Measurements from ENCODE around the gene PSMD6. TPM values are rescaled to one million over a fixed set of nuclear protein-coding genes. Genes with fewer than 3 reads are reported as not detected.
A peak's percentile ranks its signal among the peaks of the same experiment; 100 is the strongest.

The PSMD6 gene
- 100 to 1,000 TPM in 4 of 8 experiments, 10 to 100 TPM in 4; 77.9 to 140 (median 105) TPM for total RNA-seq

- ATAC-seq (replicated peaks in 6 of 8) = peak; percentile 90 to 94 (median 92)
- Histone ChIP-seq H3K27ac (peak within 1 kb of the TSS; percentile 77 to 91), H3K4me3 (peak within 1 kb of the TSS; percentile 79 to 95 (median 80)), H3K4me1 (replicated peaks in 1 of 2) (peaks cover 22 to 26% of the 10 kb centered on the region in 2 donors)
- in situ Hi-C loops (cut with MboI; ENCODE audit: low pct_unique_long_range_greater_than_20kb in 2 of 9, low sequenced_read_pairs in 9 of 9, unreplicated experiment in 9 of 9) = loop anchor here in 3 of 9 experiments (10.0 kb wide), 2 partner anchors 371 to 461 kb away; no protein-coding TSS in a partner anchor
- WGBS, 10 experiments = 0 to 75% (median 15%) methylated on average over 1 to 25 of the region's 59 CpGs; no CpG with 5 or more reads in 1 of the 10 experiments
Observed at GRCh38 chr3:64023187-64023860, at the start of gene PSMD6. TSS of gene PSMD6 (minus strand) at chr3:64023494. CDS start at chr3:64023419, 75 bp downstream.

GRCh38 chr3:64072126-64072525 is 48.8 kb upstream of the PSMD6 start:
- H3K27ac ChIP-seq = no peak overlapping the region
- no peak overlapping the region for H3K4me3 ChIP-seq
- 77 to 100% (median 93%) methylated on average over 1 to 2 of the region's 2 CpGs; no CpG with 5 or more reads in 2 of the 10 experiments for WGBS, 10 experiments
- in situ Hi-C loops (cut with MboI; ENCODE audit: low pct_unique_long_range_greater_than_20kb in 2 of 9, low sequenced_read_pairs in 9 of 9, unreplicated experiment in 9 of 9) = no loop called here
- peaks cover 7 to 9% of the 10 kb centered on the region in 2 donors for H3K4me1 ChIP-seq (replicated peaks in 1 of 2)
- peak in 1 of 8 experiments; percentile 35 for ATAC-seq (replicated peaks in 6 of 8)

GRCh38 chr3:64070704-64071103 is 47.4 kb upstream of the PSMD6 start:
- no peak for ATAC-seq (replicated peaks in 6 of 8)
- in situ Hi-C loops (cut with MboI; ENCODE audit: low pct_unique_long_range_greater_than_20kb in 2 of 9, low sequenced_read_pairs in 9 of 9, unreplicated experiment in 9 of 9) = no loop called here
- peaks cover 7 to 9% of the 10 kb centered on the region in 2 donors for H3K4me1 ChIP-seq (replicated peaks in 1 of 2)
- no peak overlapping the region for H3K27ac ChIP-seq
- no peak overlapping the region for H3K4me3 ChIP-seq

GRCh38 chr3:64067506-64068346 is 44.4 kb upstream of the PSMD6 start:
- H3K4me3 ChIP-seq = no peak overlapping the region
- no peak overlapping the region for H3K27ac ChIP-seq
- in situ Hi-C loops (cut with MboI; ENCODE audit: low pct_unique_long_range_greater_than_20kb in 2 of 9, low sequenced_read_pairs in 9 of 9, unreplicated experiment in 9 of 9) = no loop called here
- peak in 2 of 8 experiments; percentile 86 to 88 for ATAC-seq (replicated peaks in 6 of 8)
- peaks cover under 1 to 2% of the 10 kb centered on the region in 2 donors for H3K4me1 ChIP-seq (replicated peaks in 1 of 2)
- 0 to 100% (median 75%) methylated on average over 2 to 9 of the region's 10 CpGs for WGBS, 10 experiments

- in situ Hi-C loops (cut with MboI; ENCODE audit: low pct_unique_long_range_greater_than_20kb in 2 of 9, low sequenced_read_pairs in 9 of 9, unreplicated experiment in 9 of 9) = no loop called here
- WGBS, 10 experiments = 76 to 100% (median 93%) methylated on average over 1 to 2 of the region's 2 CpGs; no CpG with 5 or more reads in 2 of the 10 experiments
- no peak for ATAC-seq (replicated peaks in 6 of 8)
Observed at GRCh38 chr3:64064804-64065203, 41.5 kb upstream of the PSMD6 start.

GRCh38 chr3:64063983-64064438 is 40.7 kb upstream of the PSMD6 start:
- ATAC-seq (replicated peaks in 6 of 8) = no peak
- in situ Hi-C loops (cut with MboI; ENCODE audit: low pct_unique_long_range_greater_than_20kb in 2 of 9, low sequenced_read_pairs in 9 of 9, unreplicated experiment in 9 of 9) = no loop called here
- Histone ChIP-seq H3K27ac (no peak overlapping the region), H3K4me1 (replicated peaks in 1 of 2) (peaks cover 0 to 7% of the 10 kb centered on the region in 2 donors), H3K4me3 (no peak overlapping the region)
- 0 to 100% (median 69%) methylated on average over 1 to 2 of the region's 2 CpGs; no CpG with 5 or more reads in 4 of the 10 experiments for WGBS, 10 experiments

More at GRCh38 chr3:64064804-64065203, 41.5 kb upstream of the PSMD6 start:
- no peak overlapping the region for H3K27ac ChIP-seq
- H3K4me3 ChIP-seq = no peak overlapping the region
- H3K4me1 ChIP-seq (replicated peaks in 1 of 2) = peaks cover 0 to 2% of the 10 kb centered on the region in 2 donors

- H3K4me1 ChIP-seq (replicated peaks in 1 of 2) = peaks cover 4 to 13% of the 10 kb centered on the region in 2 donors
- no peak overlapping the region for H3K27ac ChIP-seq
- 40 to 91% (median 65%) methylated on average over 1 to 5 of the region's 5 CpGs for WGBS, 10 experiments
- no peak overlapping the region for H3K4me3 ChIP-seq
- no peak for ATAC-seq (replicated peaks in 6 of 8)
- in situ Hi-C loops (cut with MboI; ENCODE audit: low pct_unique_long_range_greater_than_20kb in 2 of 9, low sequenced_read_pairs in 9 of 9, unreplicated experiment in 9 of 9) = no loop called here
Observed at GRCh38 chr3:64063207-64063982, 40.1 kb upstream of the PSMD6 start.

- peaks cover 7 to 16% of the 10 kb centered on the region in 2 donors for H3K4me1 ChIP-seq (replicated peaks in 1 of 2)
- 63 to 100% (median 82%) methylated on average over 2 to 5 of the region's 5 CpGs for WGBS, 10 experiments
- H3K27ac ChIP-seq = no peak overlapping the region
- no peak for ATAC-seq (replicated peaks in 6 of 8)
- no peak overlapping the region for H3K4me3 ChIP-seq
- in situ Hi-C loops (cut with MboI; ENCODE audit: low pct_unique_long_range_greater_than_20kb in 2 of 9, low sequenced_read_pairs in 9 of 9, unreplicated experiment in 9 of 9) = no loop called here
Observed at GRCh38 chr3:64061628-64062027, 38.3 kb upstream of the PSMD6 start.

GRCh38 chr3:64059484-64060175 is 36.3 kb upstream of the PSMD6 start:
- Histone ChIP-seq H3K4me3 (no peak overlapping the region), H3K27ac (no peak overlapping the region), H3K4me1 (replicated peaks in 1 of 2) (peaks cover 7 to 16% of the 10 kb centered on the region in 2 donors)
- WGBS, 10 experiments = 73 to 100% (median 98%) methylated on average over 1 to 3 of the region's 3 CpGs; no CpG with 5 or more reads in 2 of the 10 experiments
- no peak for ATAC-seq (replicated peaks in 6 of 8)
- in situ Hi-C loops (cut with MboI; ENCODE audit: low pct_unique_long_range_greater_than_20kb in 2 of 9, low sequenced_read_pairs in 9 of 9, unreplicated experiment in 9 of 9) = no loop called here

GRCh38 chr3:64058566-64058965 is 35.3 kb upstream of the PSMD6 start:
- 14 to 100% (median 50%) methylated on average over 1 to 4 of the region's 4 CpGs; no CpG with 5 or more reads in 1 of the 10 experiments for WGBS, 10 experiments
- H3K4me3 ChIP-seq = no peak overlapping the region

GRCh38 chr3:64057231-64057630 is 33.9 kb upstream of the PSMD6 start:
- in situ Hi-C loops (cut with MboI; ENCODE audit: low pct_unique_long_range_greater_than_20kb in 2 of 9, low sequenced_read_pairs in 9 of 9, unreplicated experiment in 9 of 9) = no loop called here
- H3K4me1 ChIP-seq (replicated peaks in 1 of 2) = peaks cover 20 to 28% of the 10 kb centered on the region in 2 donors
- H3K4me3 ChIP-seq = no peak overlapping the region
- 80 to 100% (median 98%) methylated on average over 1 to 4 of the region's 4 CpGs for WGBS, 10 experiments
- no peak for ATAC-seq (replicated peaks in 6 of 8)
- no peak overlapping the region for H3K27ac ChIP-seq

More at GRCh38 chr3:64058566-64058965, 35.3 kb upstream of the PSMD6 start:
- in situ Hi-C loops (cut with MboI; ENCODE audit: low pct_unique_long_range_greater_than_20kb in 2 of 9, low sequenced_read_pairs in 9 of 9, unreplicated experiment in 9 of 9) = no loop called here
- Histone ChIP-seq H3K4me1 (replicated peaks in 1 of 2) (peaks cover 16 to 25% of the 10 kb centered on the region in 2 donors), H3K27ac (no peak overlapping the region)
- ATAC-seq (replicated peaks in 6 of 8) = peak in 5 of 8 experiments; percentile 75 to 89 (median 87)

- peak in 3 of 8 experiments; percentile 70 to 95 (median 91) for ATAC-seq (replicated peaks in 6 of 8)
- H3K27ac ChIP-seq = no peak overlapping the region
- H3K4me3 ChIP-seq = no peak overlapping the region
- in situ Hi-C loops (cut with MboI; ENCODE audit: low pct_unique_long_range_greater_than_20kb in 2 of 9, low sequenced_read_pairs in 9 of 9, unreplicated experiment in 9 of 9) = no loop called here
- H3K4me1 ChIP-seq (replicated peaks in 1 of 2) = peaks cover 20 to 28% of the 10 kb centered on the region in 2 donors
- 20 to 100% (median 58%) methylated on average over 1 to 3 of the region's 3 CpGs; no CpG with 5 or more reads in 2 of the 10 experiments for WGBS, 10 experiments
Observed at GRCh38 chr3:64056606-64057180, 33.4 kb upstream of the PSMD6 start.
